Colonic mucosa (tissue), 4 donors: Measurements from ENCODE around the gene TM9SF3. TPM values are rescaled to one million over a fixed set of nuclear protein-coding genes. Genes with fewer than 3 reads are reported as not detected.

ENCODE experiments used
- DNase-seq: peaks from one replicate; pipeline ENCODE4 v3.0.0-alpha.2; 2020
- H3K27ac ChIP-seq: fragments of 200-600 bp; one replicate; pipeline ENCODE4 v1.8.0; 2021
- H3K27me3 ChIP-seq: fragments of 200-600 bp; one replicate; pipeline ENCODE4 v1.8.0; 2021
- H3K36me3 ChIP-seq: fragments of 200-600 bp; one replicate; pipeline ENCODE4 v1.8.0; 2021
- H3K4me1 ChIP-seq: fragments of 200-600 bp; one replicate; pipeline ENCODE4 v1.8.0; 2021; ENCODE audit warnings: mild to moderate bottlenecking
- H3K4me3 ChIP-seq: fragments of 200-600 bp; one replicate; pipeline ENCODE4 v1.8.0; 2021
- H3K9ac ChIP-seq, 2 donors: one replicate each; pipeline ENCODE4 v1.7.0; 2013; ENCODE audit warnings: control low read depth in 2 of 2, low read depth in 2 of 2, low read length in 2 of 2
- H3K9me3 ChIP-seq: fragments of 200-600 bp; one replicate; pipeline ENCODE4 v1.8.0; 2021
- intact Hi-C: fragments of 100-400 bp; cut with DNase I; formaldehyde crosslinking; loops from one replicate; pipeline ENCODE4 v1.14.1; 2022
- total RNA-seq, 2 donors: library from RNA; stranded (reverse); fragmentation: NEBNext Ultra II Directional in 1 of 2; extraction: Animal tissue kit (Norgen Biotek cat#: 25700) in 1 of 2; gene quantifications; one replicate each; pipeline ENCODE4 v1.2.1, GENCODE V29; 2021
- TF ChIP-seq, protein P1 (sequence below): fragments of 200-600 bp; IDR thresholded peaks from one replicate; pipeline ENCODE4 v1.8.0; 2022; ENCODE audit warnings: antibody characterized with exemption, mild to moderate bottlenecking
- donor health status: healthy.
- donor health status: DM: no; HTN: no; CAD: no.
- donor health status: DM: no; HTN: no; CAD: no.

Gene TM9SF3
- total RNA-seq, 2 donors from 2014 or later: 285 to 392 TPM

DNA sequence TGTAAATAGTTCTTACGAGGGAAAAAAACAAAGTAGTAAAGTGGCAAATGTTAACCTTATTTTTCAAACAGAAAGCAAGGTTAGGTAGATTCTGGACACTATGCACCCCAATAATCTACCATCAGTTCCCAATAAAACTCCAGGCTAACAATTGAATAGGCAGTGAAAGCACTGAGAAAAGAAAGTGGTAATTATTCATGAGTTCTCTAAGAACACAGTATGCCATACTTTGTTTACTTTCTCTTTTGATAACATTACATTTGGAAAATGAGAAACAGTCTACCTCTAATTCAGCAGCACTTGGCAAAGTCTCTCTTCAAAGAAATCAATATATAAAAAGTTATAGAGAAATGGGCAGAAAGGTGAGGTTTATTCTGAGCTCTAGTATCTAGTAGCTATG lies 18.4 kb downstream of the TM9SF3 start:
- intact Hi-C loops: no loop called here
- H3K4me1 ChIP-seq: no peaks in the 10 kb centered on the region
- H3K27ac ChIP-seq: no peak overlapping the region

DNA sequence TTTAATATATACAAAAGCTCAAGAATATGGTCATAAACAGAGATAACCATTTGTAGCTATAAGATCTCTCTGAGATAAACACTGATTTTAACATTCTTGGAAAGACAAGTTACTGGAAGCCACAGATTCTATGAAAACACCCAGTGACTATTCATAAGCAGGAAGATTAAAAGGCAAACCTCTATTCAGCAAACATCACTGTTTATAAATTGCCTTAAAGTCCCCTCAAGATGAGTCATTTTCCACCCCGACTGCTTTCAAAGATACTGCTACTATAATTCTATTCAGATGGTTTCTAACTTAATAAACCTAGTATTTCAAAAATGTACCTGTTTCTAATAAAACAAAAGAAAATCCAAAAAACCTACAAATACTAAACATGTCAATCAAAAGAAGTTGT lies 21.0 kb downstream of the TM9SF3 start:
- no peaks in the 10 kb centered on the region for H3K4me1 ChIP-seq
- intact Hi-C loops: no loop called here
- H3K36me3 ChIP-seq: no peaks in the 10 kb centered on the region
- no peaks in the 10 kb centered on the region for H3K9me3 ChIP-seq
- TF ChIP-seq, protein P1, sequence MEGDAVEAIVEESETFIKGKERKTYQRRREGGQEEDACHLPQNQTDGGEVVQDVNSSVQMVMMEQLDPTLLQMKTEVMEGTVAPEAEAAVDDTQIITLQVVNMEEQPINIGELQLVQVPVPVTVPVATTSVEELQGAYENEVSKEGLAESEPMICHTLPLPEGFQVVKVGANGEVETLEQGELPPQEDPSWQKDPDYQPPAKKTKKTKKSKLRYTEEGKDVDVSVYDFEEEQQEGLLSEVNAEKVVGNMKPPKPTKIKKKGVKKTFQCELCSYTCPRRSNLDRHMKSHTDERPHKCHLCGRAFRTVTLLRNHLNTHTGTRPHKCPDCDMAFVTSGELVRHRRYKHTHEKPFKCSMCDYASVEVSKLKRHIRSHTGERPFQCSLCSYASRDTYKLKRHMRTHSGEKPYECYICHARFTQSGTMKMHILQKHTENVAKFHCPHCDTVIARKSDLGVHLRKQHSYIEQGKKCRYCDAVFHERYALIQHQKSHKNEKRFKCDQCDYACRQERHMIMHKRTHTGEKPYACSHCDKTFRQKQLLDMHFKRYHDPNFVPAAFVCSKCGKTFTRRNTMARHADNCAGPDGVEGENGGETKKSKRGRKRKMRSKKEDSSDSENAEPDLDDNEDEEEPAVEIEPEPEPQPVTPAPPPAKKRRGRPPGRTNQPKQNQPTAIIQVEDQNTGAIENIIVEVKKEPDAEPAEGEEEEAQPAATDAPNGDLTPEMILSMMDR: no peak
- H3K27me3 ChIP-seq: no peaks in the 10 kb centered on the region
- no peak for DNase-seq
- H3K27ac ChIP-seq: no peak overlapping the region
- H3K4me3 ChIP-seq: no peak overlapping the region
- H3K9ac ChIP-seq: no peak overlapping the region

More for the DNA sequence above, 18.4 kb downstream of the TM9SF3 start:
- TF ChIP-seq, protein P1: no peak
- H3K9ac ChIP-seq: no peak overlapping the region
- no peaks in the 10 kb centered on the region for H3K9me3 ChIP-seq
- no peaks in the 10 kb centered on the region for H3K27me3 ChIP-seq
- no peak overlapping the region for H3K4me3 ChIP-seq
- no peaks in the 10 kb centered on the region for H3K36me3 ChIP-seq
- no peak for DNase-seq

DNA sequence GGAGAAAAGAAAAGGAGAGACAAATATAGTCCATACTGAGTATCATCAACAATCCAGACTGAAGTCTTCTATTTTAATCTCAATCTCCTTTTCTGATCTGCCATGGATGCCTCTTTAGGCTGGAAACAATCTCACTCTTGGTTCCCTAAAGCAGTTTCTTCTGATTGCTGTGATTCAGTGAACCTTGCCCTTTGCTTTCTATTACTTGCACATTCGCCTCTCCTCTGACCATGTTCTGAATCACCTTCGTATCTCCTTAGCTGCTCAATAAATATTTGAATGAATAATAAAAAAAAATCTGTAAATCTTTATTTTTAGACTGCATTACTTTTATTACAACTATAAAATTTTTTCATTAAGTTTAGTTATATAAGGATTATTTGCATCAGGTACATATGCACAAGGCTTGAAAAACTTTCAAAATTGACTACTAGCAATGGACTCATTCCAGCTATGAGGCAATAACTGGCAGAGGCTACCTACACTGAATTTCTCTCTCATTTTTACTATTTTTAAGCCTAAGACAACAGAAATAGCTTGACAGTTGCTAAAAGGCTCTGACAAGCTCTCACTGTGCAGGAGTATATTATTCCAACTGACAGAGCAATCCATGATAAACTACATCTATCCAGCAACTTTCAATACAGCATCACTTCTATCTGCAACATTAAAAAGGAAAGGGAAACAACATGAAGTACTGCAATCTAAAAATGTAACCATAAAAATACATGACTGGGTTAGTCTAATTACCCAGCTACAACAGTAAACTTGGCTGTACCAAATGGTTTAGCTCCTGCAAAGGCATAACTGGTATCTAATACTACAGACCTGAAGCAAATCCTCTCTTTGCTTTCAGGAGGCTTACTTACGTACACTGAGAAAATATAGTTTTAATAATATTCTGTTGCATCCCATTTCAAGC lies 25.6 kb downstream of the TM9SF3 start:
- no peaks in the 10 kb centered on the region for H3K27me3 ChIP-seq
- intact Hi-C loops: no loop called here
- no peak for DNase-seq
- no peak overlapping the region for H3K4me3 ChIP-seq
- H3K27ac ChIP-seq: peak overlapping the region; percentile 2
- peaks cover 6% of the 10 kb centered on the region for H3K36me3 ChIP-seq
- no peak overlapping the region for H3K9ac ChIP-seq
- no peaks in the 10 kb centered on the region for H3K4me1 ChIP-seq
- TF ChIP-seq, protein P1: no peak
- no peaks in the 10 kb centered on the region for H3K9me3 ChIP-seq

DNA sequence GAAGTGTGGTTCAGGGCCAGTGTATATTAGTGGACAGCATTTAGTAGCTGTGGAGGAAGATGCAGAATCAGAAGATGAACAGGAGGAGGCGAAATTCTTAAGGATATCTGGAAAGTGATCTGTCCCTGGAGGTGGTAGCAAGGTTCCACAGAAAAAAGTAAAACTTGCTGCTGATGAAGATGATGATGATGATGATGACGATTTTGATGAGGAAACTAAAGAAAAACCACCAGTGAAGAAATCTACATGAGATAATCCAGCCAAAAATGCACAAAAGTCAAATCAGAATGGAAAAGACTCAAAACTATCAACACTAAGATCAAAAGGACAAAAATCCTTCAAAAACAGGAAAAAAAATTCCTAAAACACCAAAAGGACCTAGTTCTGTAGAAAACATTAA lies 26.3 kb downstream of the TM9SF3 start:
- TF ChIP-seq, protein P1: no peak
- H3K36me3 ChIP-seq: peaks cover 6% of the 10 kb centered on the region
- no peaks in the 10 kb centered on the region for H3K9me3 ChIP-seq
- no peak overlapping the region for H3K27ac ChIP-seq
- no peak overlapping the region for H3K9ac ChIP-seq
- intact Hi-C loops: no loop called here
- H3K27me3 ChIP-seq: no peaks in the 10 kb centered on the region
- H3K4me1 ChIP-seq: no peaks in the 10 kb centered on the region
- no peak for DNase-seq
- no peak overlapping the region for H3K4me3 ChIP-seq

DNA sequence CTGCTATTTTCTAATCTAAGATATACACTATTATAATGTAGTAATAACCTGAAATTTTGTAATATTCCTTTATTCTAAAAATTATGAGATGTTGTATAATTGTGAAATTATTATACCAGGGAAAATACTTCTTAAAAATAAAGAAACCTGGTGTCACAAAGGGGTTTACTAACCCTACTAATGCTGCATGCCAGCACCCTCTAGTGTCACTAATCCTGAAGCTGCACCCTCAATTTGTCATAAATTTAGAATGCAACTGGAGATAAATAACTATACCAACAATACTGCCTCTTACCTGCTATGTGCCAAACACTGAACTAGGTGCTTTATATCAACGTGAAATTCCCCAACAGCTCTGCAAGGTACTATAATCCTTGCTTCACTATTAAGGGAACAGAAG lies 30.8 kb downstream of the TM9SF3 start:
- H3K4me3 ChIP-seq: no peak overlapping the region
- H3K9me3 ChIP-seq: no peaks in the 10 kb centered on the region
- intact Hi-C loops: no loop called here
- no peaks in the 10 kb centered on the region for H3K27me3 ChIP-seq
- no peaks in the 10 kb centered on the region for H3K4me1 ChIP-seq
- no peak overlapping the region for H3K27ac ChIP-seq
- DNase-seq: no peak
- peaks cover 6% of the 10 kb centered on the region for H3K36me3 ChIP-seq
- H3K9ac ChIP-seq: no peak overlapping the region
- TF ChIP-seq, protein P1: peak; percentile 14
